Measurements from ENCODE around the gene DHFR.

Gene DHFR

DNA sequence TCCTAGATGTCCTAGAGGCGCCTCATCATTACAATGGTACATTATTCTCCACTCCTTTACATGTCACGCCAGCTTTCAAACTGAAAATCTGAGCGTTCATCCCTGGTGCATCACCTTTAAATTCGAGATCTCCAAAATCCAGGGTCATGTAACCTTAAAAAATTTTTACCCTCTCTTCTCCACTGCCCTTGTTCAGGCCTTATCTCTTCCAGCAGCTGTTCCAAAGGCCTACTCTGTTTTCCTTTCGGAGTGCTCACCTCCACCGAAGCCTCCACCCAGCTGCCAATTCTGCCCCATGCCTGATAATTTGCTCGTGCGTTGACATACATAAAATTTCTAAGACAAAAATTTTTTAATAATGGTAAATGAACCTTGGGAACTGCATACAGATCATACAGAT lies 1.3 kb downstream of the DHFR start:
- no peak for DNase-seq

DNA sequence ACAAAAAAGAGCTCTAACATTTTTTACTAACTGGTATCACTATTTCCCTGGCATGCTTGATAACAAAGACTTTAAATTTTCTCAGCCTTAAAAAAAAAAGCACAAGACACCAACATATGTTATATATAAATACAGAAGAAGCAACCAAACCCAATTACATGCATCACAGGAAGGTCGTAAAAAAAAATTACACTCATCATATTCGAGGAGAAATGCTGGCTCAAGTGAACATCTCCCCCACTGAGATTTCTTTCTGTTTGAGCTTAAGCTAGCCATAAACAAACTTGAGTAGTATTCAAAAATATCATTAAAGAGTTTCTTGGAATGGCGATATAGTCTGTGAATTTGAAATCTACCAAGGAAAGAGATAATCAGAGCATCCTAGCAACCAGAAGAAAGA lies 7.9 kb downstream of the DHFR start:
- DNase-seq = no peak

DNA sequence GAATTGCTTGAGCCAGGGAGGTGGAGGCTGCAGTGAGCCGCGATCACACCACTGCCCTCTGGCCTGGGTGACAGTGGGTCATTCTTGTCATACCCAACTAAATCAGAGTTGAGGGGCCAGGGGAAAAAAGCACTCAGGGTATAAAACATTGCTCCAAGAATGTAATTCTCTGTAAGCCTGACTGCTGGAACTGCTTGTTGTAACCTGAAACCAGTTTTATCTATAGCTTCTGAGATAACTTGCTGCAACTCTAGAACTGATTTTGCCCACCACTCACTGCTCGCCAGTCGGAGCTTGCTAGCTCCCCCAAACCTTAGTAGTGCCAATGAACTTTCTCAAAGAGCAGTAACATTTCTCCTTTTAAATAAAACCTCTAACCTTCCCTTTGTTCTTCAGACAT lies 9.9 kb downstream of the DHFR start:
- no peak for DNase-seq

DNA sequence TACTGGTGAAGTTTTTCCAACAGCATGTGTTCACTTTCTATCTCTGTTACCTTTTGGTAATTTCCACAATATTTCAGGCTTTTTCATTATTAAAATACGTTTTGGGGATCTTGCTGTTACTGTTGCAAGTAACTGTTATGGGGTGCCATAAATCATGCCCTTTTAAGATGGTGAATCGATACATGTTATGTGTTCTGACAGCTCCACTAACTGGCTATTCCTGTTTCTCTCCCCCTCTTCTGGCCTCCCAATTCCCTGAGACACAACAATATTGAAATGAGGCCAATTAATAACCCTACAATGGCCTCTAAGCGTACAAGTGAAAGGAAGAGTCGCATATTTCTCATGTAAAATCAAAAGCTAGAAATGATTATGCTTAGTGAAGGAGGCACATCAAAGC lies 13.4 kb downstream of the DHFR start:
- no peak for DNase-seq

GRCh38 chr5:80634193-80634592 lies 20.6 kb downstream of the DHFR start:
- DNase-seq = no peak

DNA sequence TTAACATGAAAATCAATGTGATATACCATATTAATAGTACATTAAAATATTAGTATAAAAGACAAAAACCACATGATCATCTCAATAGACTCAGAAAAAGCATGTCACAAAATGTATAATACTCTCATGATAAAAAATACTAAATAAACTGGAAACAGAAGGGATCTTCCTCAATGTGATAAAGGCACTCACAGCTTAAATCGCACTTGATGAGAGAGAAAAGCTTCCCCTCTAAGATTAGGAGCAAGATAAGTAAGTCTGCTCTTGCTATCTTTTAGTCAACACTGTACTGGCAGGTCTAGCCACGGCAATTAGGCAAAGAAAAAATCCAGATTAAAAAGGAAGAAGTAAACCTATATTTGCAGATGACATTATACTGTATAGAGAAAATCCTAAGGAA lies 22.1 kb downstream of the DHFR start:
- no peak for DNase-seq

DNA sequence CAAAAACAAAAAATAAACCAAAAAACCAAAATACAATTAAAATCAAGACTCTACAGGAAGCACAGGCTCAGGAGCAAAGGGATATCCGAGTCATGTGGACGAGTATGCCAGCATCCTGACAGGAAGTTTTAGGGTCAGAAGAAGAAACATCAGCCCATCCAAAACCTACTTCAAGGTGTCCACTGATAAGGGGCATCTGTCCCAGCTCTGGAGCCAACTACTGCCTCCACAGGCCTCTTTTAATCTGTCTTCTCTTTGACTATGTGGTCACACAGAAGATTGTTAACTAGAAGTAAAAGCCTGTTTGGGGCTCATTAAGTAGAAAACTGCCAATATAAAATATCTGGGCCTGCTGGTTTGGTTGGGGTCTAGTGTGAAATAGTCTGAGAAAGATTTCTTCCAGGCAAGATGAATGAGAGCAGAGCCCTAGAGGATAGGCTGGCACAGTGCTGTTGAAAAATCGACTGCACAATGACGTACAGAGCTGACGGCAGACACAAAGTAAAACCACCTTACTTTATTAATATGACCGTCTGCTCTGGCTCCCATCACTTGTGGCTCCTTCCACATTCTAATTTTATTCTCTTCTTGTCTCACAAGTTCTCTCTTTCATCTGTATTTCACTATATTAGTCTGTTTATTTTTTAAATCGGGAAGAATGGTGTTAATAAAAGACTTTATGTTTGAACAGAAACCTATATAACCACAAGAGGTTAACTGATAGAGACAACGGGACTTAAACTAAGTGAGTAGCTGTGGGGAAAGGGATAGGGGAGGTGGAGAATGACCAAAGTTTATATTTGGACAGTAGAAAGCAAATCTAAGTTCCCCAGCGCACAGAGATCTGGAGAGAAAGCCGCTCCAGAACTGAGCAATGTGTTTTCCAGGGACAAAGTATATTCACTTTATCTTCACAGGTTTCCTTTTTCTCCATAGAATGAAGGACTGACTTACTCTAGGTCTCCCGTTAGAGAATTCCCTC lies 23.2 kb downstream of the DHFR start:
- DNase-seq = no peak

DNA sequence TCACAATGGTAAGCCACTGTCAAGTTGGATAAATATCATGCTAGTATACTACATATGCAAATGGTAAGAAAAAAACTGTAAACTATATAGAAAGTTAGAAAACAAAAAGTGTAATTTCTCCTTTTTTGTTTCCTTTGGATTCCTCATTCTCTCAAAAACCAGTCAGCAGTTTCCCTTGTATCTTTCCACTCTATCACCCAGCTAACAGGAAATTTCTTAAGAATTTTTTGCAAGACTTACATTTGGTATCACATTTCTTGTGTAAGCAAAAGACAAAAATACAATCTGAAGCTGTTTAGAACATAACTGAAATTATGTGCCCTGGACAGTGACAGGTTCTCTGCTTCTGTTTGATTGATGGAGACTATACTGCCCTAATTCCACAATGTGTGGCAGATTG lies 25.5 kb downstream of the DHFR start:
- DNase-seq = no peak

GRCh38 chr5:80625230-80625629 lies 29.6 kb downstream of the DHFR start:
- DNase-seq = no peak

- no peak for DNase-seq
These were observed 30.8 kb downstream of the DHFR start for GRCh38 chr5:80623999-80624398.

DNA sequence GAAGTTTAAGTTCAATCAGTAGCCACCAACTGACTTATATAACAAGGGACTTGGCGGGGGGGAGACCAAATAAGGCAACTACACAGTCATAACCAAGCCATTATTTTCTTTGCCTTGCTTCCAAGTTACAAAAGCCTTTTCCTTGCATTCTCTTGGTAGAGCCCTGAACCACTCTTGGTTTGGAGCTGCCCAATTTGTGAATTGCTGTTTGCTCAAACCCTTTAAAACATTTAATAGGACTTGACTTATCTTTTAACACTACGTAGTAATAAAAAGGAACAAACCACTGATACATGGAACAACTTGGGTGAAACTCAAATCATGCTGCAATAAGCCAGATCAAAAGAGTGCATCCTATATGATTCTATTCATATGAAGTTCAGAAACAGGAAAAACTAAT lies 32.0 kb downstream of the DHFR start:
- DNase-seq = no peak

DNA sequence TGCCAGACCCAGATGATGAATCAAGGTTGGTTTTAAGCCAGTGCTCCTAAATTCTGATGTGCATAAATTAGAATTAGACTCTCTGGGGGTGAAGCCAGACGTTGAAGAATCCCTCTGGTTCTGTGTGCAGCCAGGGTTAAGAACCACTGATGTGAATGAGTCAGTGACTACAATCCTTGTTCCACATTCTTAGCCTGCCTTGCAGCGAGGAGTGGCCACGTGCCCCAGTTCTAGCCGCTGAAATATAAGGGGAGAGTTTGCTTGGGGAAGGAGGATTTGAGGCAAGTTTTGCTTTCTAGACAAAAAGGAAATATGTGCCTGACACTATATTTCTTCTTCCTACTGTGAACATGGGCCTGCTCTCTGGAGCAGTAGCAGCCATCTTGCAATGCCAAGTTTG lies 34.6 kb downstream of the DHFR start:
- no peak for DNase-seq

- DNase-seq = no peak
These were observed 35.7 kb downstream of the DHFR start for GRCh38 chr5:80619086-80619485.

- no peak for DNase-seq
These were observed 36.3 kb downstream of the DHFR start for GRCh38 chr5:80618438-80618837.

- DNase-seq = no peak
These were observed 39.4 kb downstream of the DHFR start for GRCh38 chr5:80615266-80615914.

DNA sequence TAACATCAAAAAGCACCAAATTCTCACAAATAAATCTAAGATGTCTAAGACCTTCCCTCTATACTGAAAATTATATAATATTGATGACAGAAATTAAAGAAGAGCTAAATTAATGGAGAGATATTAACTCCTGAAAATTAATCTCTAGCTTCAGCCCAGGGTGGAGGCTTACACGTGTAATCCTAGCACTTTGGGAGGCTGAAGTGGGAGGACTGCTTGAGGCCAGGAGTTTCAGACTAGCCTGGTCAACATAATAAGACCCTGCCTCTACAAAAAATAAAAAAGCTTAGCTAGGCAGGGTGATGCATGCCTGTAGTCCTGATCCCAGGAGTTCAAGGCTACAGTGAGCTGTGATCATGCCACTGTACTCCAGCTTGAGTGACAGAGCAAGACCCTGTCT lies 45.1 kb downstream of the DHFR start:
- DNase-seq = no peak

DNA sequence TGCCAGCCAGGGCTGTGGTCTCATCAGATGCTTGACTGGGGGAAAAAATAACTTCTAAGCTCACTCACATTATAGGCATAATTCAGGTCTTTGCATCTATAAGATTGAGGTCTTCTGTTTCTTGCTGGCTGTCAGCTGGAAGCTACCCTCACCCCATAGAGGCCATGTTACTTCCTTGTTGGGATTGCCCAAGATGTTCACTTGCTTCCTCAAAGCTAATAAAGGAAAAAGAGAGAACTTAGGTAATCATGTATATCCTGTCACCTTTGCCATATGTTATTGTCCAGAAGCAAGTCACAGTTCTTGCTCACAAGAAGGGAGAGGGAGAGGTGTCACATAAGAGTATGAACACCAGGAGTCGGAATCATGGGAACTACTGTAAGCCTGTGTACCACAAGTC lies 46.1 kb downstream of the DHFR start:
- no peak for DNase-seq

DNA sequence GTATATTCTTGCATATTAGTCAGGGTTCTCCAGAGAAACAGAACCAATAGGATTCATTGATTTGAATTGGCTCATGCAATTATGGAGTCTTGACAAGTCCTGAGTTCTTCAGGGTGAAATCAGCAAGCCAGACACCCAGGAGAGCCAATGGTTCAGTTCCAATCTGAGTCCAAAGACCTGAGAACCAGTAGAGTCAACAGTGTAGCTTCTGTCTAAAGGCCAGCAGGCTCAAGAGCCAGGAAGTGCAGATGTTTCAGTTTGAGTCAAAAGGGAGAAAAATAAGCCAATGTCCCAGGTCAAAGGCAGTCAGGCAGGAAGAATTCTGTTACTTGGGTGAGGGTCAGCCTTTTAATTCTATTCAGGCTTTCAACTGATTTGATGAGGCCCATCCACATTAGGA lies 47.0 kb downstream of the DHFR start:
- no peak for DNase-seq

- DNase-seq = no peak
These were observed 47.4 kb downstream of the DHFR start for GRCh38 chr5:80607343-80607742.

GRCh38 chr5:80600943-80601693 lies 53.7 kb downstream of the DHFR start:
- no peak for DNase-seq

DNA sequence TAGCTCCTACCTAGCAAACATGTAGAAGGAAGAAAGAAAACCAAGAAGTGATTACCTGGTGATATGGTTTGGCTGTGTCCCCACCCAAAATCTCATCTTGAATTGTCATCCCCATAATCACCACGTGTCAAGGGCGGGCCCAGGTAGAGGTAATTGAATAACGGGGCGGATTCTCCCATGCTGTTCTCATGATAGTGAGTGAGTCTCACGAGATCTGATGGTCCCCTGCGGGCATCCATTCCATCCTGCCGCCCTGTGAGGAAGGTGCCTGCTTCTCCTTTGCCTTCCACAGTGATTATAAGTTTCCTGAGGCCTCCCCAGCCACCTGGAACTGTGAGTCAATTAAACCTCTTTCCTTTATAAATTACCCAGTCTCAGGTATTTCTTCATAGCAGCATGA lies 57.3 kb downstream of the DHFR start:
- DNase-seq = no peak

- no peak for DNase-seq
These were observed 60.0 kb downstream of the DHFR start for GRCh38 chr5:80594810-80595209.

DNA sequence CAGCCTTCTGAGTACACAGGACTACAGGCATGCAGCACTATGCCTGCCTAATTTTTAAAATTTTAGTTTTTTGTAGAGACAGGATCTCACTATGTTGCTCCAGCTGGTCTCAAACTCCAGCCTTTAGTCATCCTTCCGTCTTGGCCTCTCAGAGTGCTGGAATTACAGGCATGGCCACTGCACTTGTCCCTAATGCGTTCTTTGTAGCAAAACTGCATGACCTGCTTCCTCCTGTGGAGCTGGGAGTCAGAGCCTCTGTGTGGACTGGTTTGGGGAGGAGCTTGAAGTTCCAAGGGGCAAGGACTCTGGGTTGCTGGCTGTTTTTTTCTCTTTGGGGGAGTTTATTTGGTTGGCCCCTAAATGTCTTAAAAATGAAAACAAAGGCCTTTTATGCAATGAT lies 62.0 kb downstream of the DHFR start:
- no peak for DNase-seq

GRCh38 chr5:80592105-80592504 lies 62.7 kb downstream of the DHFR start:
- DNase-seq = no peak

Measured in activated CD8-positive, alpha-beta memory T cell treated with anti-CD3 and anti-CD28 coated beads, Interleukin-2, amount 50 U/mL, for 48 hours (primary cell).